C4-2B (cell line): ENCODE results near the gene QSOX1.
"Not testable (repeated sequence)": the region's sequence is repeated elsewhere in the genome, so short reads cannot be mapped to it uniquely, and the experiment has no call there.

Experiments
- H3K27ac ChIP-seq: fragments of 450-650 bp; 2 replicates; pipeline ENCODE4 v1.5.1; 2017
- CTCF ChIP-seq: fragments of 450-650 bp; conservative IDR thresholded peaks from 2 replicates; pipeline ENCODE4 v1.5.1; 2017; ENCODE audit warnings: mild to moderate bottlenecking
- ZFX ChIP-seq: fragments of 450-650 bp; IDR thresholded peaks from 2 replicates; pipeline ENCODE4 v1.6.1; 2017

QSOX1 gene

GRCh38 chr1:180119837-180120236 is 34.8 kb upstream of the QSOX1 start:
- no peak overlapping the region for H3K27ac ChIP-seq
- TF ChIP-seq ZFX: no peak
- no peak for TF ChIP-seq CTCF

DNA sequence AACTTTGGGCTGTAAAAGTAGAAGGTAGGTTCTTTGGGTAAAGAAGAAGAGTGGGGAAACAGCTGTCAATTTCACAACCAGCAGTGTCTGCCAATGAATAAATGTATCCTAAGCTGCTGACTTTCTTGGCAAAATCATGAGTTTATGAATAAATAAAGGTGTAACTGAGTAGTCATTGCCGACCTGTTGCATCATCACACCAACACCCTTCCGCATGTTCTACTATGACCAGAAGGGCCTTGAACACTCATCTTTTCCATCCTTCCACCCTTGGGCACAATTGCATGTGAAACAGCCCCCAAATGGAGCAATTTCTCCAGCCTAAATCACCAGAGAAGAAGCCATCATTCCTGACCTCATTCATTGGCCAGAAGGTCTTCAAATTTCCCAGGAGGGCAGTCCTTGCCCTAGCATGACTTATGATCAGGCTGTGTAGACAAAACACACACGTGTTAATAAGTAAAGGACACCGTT is 31.2 kb upstream of the QSOX1 start:
- TF ChIP-seq ZFX (no peak), CTCF (no peak)
- no peak overlapping the region for H3K27ac ChIP-seq

DNA sequence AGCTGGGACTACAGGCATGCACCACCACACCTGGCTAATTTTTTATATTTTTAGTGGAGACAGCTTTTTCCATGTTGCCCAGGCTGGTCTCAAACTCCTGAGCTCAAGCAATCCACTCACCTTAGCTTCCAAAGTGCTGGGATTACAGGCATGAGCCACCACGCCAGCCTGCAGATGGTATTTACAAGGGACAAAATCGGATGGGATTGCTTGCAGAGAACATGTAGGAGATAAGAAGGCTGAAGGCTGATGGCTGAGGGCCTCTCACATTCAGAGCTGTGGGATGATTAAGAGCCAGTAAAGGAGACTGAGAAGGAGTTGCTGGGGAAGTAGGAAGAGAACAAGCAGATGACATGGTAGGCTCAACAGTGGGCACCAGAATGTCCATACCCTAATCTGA is 24.0 kb upstream of the QSOX1 start:
- H3K27ac ChIP-seq: no peak overlapping the region
- no peak for TF ChIP-seq CTCF
- TF ChIP-seq ZFX: no peak

- TF ChIP-seq ZFX (no peak), CTCF (no peak)
- no peak overlapping the region for H3K27ac ChIP-seq
These were observed 23.2 kb upstream of the QSOX1 start for GRCh38 chr1:180131510-180131909.

- no peak overlapping the region for H3K27ac ChIP-seq
- TF ChIP-seq ZFX: no peak
- no peak for TF ChIP-seq CTCF
These were observed 21.5 kb upstream of the QSOX1 start for GRCh38 chr1:180133193-180133592.

GRCh38 chr1:180133688-180134087 is 21.0 kb upstream of the QSOX1 start:
- H3K27ac ChIP-seq: not testable (repeated sequence)

DNA sequence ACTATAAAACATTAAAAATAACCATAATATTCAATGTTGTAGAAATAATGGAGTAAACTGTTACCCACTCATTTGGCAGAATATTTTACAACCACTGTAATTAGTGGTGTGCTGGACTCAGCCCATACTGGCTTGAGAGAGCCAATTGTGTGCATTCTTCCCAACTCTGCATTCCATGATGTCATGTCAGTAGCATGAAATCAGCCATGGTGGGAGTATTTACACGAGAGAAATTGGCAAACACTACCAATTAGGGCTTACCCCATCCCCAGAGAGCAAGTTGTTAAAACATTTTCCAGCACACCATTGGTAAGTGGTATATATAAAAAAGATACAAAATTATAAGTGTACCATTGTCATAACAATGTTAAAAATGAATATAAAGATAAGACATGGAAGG is 19.1 kb upstream of the QSOX1 start:
- TF ChIP-seq ZFX (no peak), CTCF (no peak)
- H3K27ac ChIP-seq: no peak overlapping the region

DNA sequence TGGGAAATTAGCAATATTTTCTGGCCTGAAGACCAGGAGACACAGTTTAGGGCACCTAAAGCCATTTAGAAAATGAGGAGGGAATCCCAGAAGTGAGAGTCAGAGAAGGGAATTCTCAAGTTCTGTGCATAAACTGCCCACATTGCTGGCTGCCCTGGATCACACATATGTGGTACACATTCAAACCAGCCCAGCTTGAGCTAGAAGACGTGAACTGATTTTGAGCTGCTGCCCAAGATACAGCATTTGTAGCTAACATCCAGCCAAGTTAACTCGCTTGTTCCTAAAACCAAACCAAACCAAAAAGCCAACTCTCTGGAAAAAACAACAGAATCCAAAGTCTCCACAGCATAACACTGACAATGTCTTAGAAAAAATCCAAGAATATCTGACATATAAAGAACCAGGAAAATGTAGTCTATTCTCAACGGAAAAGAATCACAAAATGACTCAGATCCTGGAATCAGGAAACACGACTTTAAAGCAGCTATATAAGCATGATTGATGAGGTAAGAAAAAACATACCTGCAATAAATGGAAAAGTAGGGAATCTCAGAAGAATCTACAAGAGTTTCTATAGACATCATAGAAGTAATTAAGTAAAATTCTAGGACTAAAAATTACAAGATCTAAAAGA is 18.2 kb upstream of the QSOX1 start:
- H3K27ac ChIP-seq: no peak overlapping the region

More for the DNA sequence above, 18.2 kb upstream of the QSOX1 start:
- TF ChIP-seq CTCF (no peak), ZFX (no peak)
